ENCODE measurements around the gene GAREM1. TPM values are rescaled to one million over a fixed set of nuclear protein-coding genes. Genes with fewer than 3 reads are reported as not detected.

GAREM1 gene
- total and polyA plus RNA-seq, 2 donors from 2014 or later, result 7.0 to 47.0 TPM

DNA sequence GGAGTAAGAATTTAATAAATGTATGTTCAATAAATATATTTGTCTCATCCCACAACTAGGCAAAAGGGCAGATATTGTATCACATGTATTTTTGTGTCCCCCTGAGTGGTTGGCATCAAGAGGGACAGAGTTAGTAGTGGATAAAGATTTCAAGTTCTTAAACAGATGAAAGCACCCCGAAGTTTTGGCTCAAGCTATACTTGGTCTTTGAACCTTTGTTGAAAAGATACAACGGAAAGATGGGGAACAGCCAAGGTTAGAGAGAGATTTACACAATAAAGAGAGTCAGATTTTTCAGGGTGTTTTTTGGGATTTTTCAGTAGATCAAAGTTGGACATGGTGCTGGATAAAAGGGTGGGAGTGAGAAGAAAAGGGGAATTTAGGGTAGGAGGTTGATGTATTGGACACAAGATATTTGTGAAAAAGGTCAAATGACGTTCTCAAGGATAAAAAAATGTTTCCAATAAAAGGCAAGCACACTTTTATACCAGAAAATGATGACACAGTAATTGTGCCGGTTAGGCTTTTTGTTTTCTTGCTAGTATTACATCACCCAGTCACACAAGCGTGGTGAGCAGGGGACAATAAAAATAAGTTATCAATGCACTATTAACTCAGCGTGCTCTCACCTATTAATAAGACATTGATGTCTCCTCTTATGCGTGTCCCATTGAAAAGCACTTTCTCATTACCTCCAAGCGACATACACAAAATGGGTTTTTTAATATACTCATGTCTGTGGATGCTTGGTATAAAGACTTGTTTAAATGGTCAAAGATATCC is 221.3 kb downstream of the GAREM1 start:
- intact Hi-C loops (cut with DNase I), result no loop called here
- Histone ChIP-seq H3K9me3 (ENCODE audit: control insufficient read depth in 2 of 3, insufficient read depth in 1 of 3, low read length in 3 of 3) (no peaks in the 10 kb centered on the region), H3K9ac (ENCODE audit: low read length in 3 of 3) (no peak overlapping the region), H3K36me3 (ENCODE audit: control insufficient read depth in 2 of 3, insufficient read depth in 3 of 3, low read length in 3 of 3) (no peaks in the 10 kb centered on the region), H3K4me1 (ENCODE audit: control insufficient read depth in 2 of 3, insufficient read depth in 2 of 3, low read depth in 1 of 3, low read length in 3 of 3) (no peaks in the 10 kb centered on the region), H3K27ac (ENCODE audit: low read depth in 2 of 2, low read length in 2 of 2) (no peak overlapping the region), H3K27me3 (ENCODE audit: control insufficient read depth, insufficient read depth, low read length) (no peaks in the 10 kb centered on the region), H3K4me3 (ENCODE audit: low read length in 3 of 3) (no peak overlapping the region)
- FAIRE-seq, result no peak
- DNase-seq, result no peak
- TF ChIP-seq, protein P1, sequence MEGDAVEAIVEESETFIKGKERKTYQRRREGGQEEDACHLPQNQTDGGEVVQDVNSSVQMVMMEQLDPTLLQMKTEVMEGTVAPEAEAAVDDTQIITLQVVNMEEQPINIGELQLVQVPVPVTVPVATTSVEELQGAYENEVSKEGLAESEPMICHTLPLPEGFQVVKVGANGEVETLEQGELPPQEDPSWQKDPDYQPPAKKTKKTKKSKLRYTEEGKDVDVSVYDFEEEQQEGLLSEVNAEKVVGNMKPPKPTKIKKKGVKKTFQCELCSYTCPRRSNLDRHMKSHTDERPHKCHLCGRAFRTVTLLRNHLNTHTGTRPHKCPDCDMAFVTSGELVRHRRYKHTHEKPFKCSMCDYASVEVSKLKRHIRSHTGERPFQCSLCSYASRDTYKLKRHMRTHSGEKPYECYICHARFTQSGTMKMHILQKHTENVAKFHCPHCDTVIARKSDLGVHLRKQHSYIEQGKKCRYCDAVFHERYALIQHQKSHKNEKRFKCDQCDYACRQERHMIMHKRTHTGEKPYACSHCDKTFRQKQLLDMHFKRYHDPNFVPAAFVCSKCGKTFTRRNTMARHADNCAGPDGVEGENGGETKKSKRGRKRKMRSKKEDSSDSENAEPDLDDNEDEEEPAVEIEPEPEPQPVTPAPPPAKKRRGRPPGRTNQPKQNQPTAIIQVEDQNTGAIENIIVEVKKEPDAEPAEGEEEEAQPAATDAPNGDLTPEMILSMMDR (IDR thresholded peaks at IDR 0.05; ENCODE audit: borderline replicate concordance, extremely low read depth, insufficient read depth), result no peak

DNA sequence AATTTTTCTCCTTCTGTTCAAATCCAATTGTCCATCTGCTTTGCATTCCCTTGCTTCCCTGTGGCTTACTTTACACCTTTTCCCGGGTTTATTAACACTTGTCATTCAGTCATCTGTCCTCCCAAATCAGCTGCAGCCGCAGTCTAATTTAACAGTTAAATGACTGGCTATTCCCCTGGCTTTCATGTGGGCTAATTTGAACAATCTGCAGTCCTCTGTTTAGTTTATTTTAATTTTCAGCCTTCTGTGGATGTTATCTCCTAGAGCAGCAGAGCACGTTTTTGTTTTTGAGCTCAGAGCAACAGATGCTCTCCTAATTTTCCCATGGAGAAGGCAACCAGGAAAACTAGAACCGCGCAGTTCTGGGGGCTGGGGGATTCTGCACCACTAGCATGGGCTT is 225.8 kb downstream of the GAREM1 start:
- no peak overlapping the region for H3K9ac ChIP-seq (ENCODE audit: low read length in 3 of 3)
- FAIRE-seq, result no peak
- no peaks in the 10 kb centered on the region for H3K27me3 ChIP-seq (ENCODE audit: control insufficient read depth, insufficient read depth, low read length)
- no peaks in the 10 kb centered on the region for H3K4me1 ChIP-seq (ENCODE audit: control insufficient read depth in 2 of 3, insufficient read depth in 2 of 3, low read depth in 1 of 3, low read length in 3 of 3)
- H3K27ac ChIP-seq (ENCODE audit: low read depth in 2 of 2, low read length in 2 of 2), result no peak overlapping the region
- H3K4me3 ChIP-seq (ENCODE audit: low read length in 3 of 3), result no peak overlapping the region
- TF ChIP-seq, protein P1 (IDR thresholded peaks at IDR 0.05; ENCODE audit: borderline replicate concordance, extremely low read depth, insufficient read depth), result no peak
- H3K36me3 ChIP-seq (ENCODE audit: control insufficient read depth in 2 of 3, insufficient read depth in 3 of 3, low read length in 3 of 3), result no peaks in the 10 kb centered on the region
- no peak for DNase-seq
- intact Hi-C loops (cut with DNase I), result no loop called here
- no peaks in the 10 kb centered on the region for H3K9me3 ChIP-seq (ENCODE audit: control insufficient read depth in 2 of 3, insufficient read depth in 1 of 3, low read length in 3 of 3)

DNA sequence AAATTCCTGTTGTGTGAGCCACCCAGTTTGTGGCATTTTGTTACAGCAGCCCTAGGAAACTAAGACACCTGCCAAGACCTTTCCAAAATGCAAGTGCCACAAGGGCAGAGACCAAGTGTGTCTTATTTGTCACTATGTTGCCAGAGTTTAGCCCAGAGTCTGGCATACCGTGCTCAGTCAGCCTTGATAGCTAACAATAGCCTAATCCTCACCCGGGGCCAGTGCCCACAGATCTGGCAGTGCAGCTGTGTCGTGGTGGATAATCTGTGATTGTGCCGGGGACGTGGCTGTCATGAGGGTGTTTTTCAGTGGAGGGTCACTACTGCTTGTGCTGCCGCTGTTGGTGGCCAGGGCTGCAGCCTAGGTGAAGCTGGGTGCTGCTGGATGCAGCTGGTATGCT is 227.3 kb downstream of the GAREM1 start:
- H3K4me3 ChIP-seq (ENCODE audit: low read length in 3 of 3), result no peak overlapping the region
- H3K9ac ChIP-seq (ENCODE audit: low read length in 3 of 3), result no peak overlapping the region
- no peak for FAIRE-seq
- H3K9me3 ChIP-seq (ENCODE audit: control insufficient read depth in 2 of 3, insufficient read depth in 1 of 3, low read length in 3 of 3), result no peaks in the 10 kb centered on the region
- no peaks in the 10 kb centered on the region for H3K36me3 ChIP-seq (ENCODE audit: control insufficient read depth in 2 of 3, insufficient read depth in 3 of 3, low read length in 3 of 3)
- no peak overlapping the region for H3K27ac ChIP-seq (ENCODE audit: low read depth in 2 of 2, low read length in 2 of 2)
- no peaks in the 10 kb centered on the region for H3K27me3 ChIP-seq (ENCODE audit: control insufficient read depth, insufficient read depth, low read length)
- no peaks in the 10 kb centered on the region for H3K4me1 ChIP-seq (ENCODE audit: control insufficient read depth in 2 of 3, insufficient read depth in 2 of 3, low read depth in 1 of 3, low read length in 3 of 3)
- intact Hi-C loops (cut with DNase I), result no loop called here
- no peak for DNase-seq
- TF ChIP-seq, protein P1 (IDR thresholded peaks at IDR 0.05; ENCODE audit: borderline replicate concordance, extremely low read depth, insufficient read depth), result no peak

Data from kidney (tissue), 14 donors.